CD4-positive, alpha-beta T cell treated with Interleukin-4 for 1 hour (primary cell): Measurements from ENCODE around the gene AJUBA.
"Not testable (repeated sequence)": the region's sequence is repeated elsewhere in the genome, so short reads cannot be mapped to it uniquely, and the experiment has no call there.

Source experiments
- DNase-seq, 2 donors: peaks; one replicate each; pipeline ENCODE4 v3.0.0-alpha.2; 2020 to 2022

Gene AJUBA

GRCh38 chr14:23006188-23006534 lies 23.8 kb upstream of the AJUBA start:
- no peak for DNase-seq

- DNase-seq = no peak
These were observed 23.3 kb upstream of the AJUBA start for GRCh38 chr14:23005451-23006187.

GRCh38 chr14:23004274-23004673 lies 21.9 kb upstream of the AJUBA start:
- not testable (repeated sequence) for DNase-seq

- DNase-seq = no peak
These were observed 20.2 kb upstream of the AJUBA start for GRCh38 chr14:23002592-23002991.

- no peak for DNase-seq
These were observed 18.5 kb upstream of the AJUBA start for GRCh38 chr14:23000860-23001259.

GRCh38 chr14:22998329-22999012 lies 16.1 kb upstream of the AJUBA start:
- no peak for DNase-seq

- DNase-seq = no peak
These were observed 15.4 kb upstream of the AJUBA start for GRCh38 chr14:22997676-22998323.

GRCh38 chr14:22996768-22997654 lies 14.7 kb upstream of the AJUBA start:
- no peak for DNase-seq

GRCh38 chr14:22995889-22996625 lies 13.7 kb upstream of the AJUBA start:
- DNase-seq = no peak

- peak; percentile 33 to 47 for DNase-seq
These were observed 12.5 kb upstream of the AJUBA start for GRCh38 chr14:22994762-22995275.

GRCh38 chr14:22993517-22993916 lies 11.2 kb upstream of the AJUBA start:
- no peak for DNase-seq

- DNase-seq = no peak
These were observed 9.5 kb upstream of the AJUBA start for GRCh38 chr14:22991852-22992251.

- no peak for DNase-seq
These were observed 4.9 kb upstream of the AJUBA start for GRCh38 chr14:22987291-22987690.

- DNase-seq = peak; percentile 88
These were observed 4.2 kb upstream of the AJUBA start for GRCh38 chr14:22986508-22987054.

GRCh38 chr14:22985894-22986507 lies 3.6 kb upstream of the AJUBA start:
- DNase-seq = no peak

- no peak for DNase-seq
These were observed 2.8 kb upstream of the AJUBA start for GRCh38 chr14:22984959-22985658.

GRCh38 chr14:22981876-22982476 lies 375 bp downstream of the AJUBA start:
- peak in 1 of 2 donors; percentile 10 for DNase-seq

- DNase-seq = peak in 1 of 2 donors; percentile 11
These were observed 1.1 kb downstream of the AJUBA start for GRCh38 chr14:22981090-22981875.

- peak in 1 of 2 donors; percentile 17 for DNase-seq
These were observed 1.7 kb downstream of the AJUBA start for GRCh38 chr14:22980672-22981089.
